ENCODE results near the gene FHL2. TPM values are rescaled to one million over a fixed set of nuclear protein-coding genes. Genes with fewer than 3 reads are reported as not detected.

FHL2 gene
- total RNA-seq, 4 donors from 2014 or later, result 56.1 to 140 (median 89.2) TPM

- Histone ChIP-seq H3K9me3 (no peaks in the 10 kb centered on the region), H3K4me3 (no peak overlapping the region), H3K36me3 (no peaks in the 10 kb centered on the region), H3K27me3 (no peaks in the 10 kb centered on the region), H3K4me1 (peaks cover 0 to 42% (median 33%) of the 10 kb centered on the region in 4 donors), H3K27ac (peak overlapping the region; percentile 74 to 77 (median 75))
- no peak for TF ChIP-seq EP300 (IDR thresholded peaks at IDR 0.05; ENCODE audit: low read depth)
- no peak for TF ChIP-seq POLR2AphosphoS5 (IDR thresholded peaks at IDR 0.05)
- TF ChIP-seq, protein P1, sequence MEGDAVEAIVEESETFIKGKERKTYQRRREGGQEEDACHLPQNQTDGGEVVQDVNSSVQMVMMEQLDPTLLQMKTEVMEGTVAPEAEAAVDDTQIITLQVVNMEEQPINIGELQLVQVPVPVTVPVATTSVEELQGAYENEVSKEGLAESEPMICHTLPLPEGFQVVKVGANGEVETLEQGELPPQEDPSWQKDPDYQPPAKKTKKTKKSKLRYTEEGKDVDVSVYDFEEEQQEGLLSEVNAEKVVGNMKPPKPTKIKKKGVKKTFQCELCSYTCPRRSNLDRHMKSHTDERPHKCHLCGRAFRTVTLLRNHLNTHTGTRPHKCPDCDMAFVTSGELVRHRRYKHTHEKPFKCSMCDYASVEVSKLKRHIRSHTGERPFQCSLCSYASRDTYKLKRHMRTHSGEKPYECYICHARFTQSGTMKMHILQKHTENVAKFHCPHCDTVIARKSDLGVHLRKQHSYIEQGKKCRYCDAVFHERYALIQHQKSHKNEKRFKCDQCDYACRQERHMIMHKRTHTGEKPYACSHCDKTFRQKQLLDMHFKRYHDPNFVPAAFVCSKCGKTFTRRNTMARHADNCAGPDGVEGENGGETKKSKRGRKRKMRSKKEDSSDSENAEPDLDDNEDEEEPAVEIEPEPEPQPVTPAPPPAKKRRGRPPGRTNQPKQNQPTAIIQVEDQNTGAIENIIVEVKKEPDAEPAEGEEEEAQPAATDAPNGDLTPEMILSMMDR (IDR thresholded peaks at IDR 0.05), result no peak
- TF ChIP-seq POLR2A (IDR thresholded peaks at IDR 0.05), result no peak
- DNase-seq, result no peak
- intact Hi-C loops (cut with DNase I; ENCODE audit: low total_unique reads), result no loop called here
- in situ Hi-C loops (cut with MboI; ENCODE audit: low pct_ligation_motif_present in 1 of 4, low pct_unique_long_range_greater_than_20kb in 1 of 4, low sequenced_read_pairs in 3 of 4), result no loop called here
- WGBS, 2 donors (ENCODE audit: low coverage in 1 of 2), result 70 to 75% methylated on average over 5 to 14 of the region's 14 CpGs
Measured at GRCh38 chr2:105381101-105381668, 17.7 kb downstream of the FHL2 start.

- Histone ChIP-seq H3K4me1 (peaks cover 0 to 38% (median 29%) of the 10 kb centered on the region in 4 donors), H3K27ac (peak overlapping the region; percentile 74 to 77 (median 75))
- intact Hi-C loops (cut with DNase I; ENCODE audit: low total_unique reads), result no loop called here
Measured at GRCh38 chr2:105380432-105381100, 18.3 kb downstream of the FHL2 start.

DNA sequence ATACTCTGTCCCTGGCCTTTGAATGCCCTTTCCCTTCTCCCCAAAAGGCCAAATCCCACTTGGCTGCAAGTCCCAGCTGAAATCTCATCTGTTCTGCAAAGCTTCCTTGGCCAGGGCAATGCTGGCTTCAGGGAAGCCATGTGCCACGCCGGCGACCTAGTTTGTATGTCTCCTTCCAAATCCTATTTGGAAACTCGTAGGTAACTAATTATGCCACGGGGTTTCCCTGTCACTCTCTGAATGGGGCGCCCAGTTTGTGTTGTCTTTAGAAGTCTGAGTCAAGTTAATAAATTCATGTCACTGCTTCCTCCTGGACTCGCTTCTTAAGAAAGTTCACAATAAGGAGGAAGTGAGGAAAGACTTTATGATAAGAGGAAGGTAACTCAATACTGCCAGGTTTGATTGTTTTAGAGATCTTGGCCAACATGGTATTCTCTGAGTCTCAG lies 19.1 kb downstream of the FHL2 start:
- Histone ChIP-seq H3K27me3 (no peaks in the 10 kb centered on the region), H3K27ac (peak overlapping the region; percentile 74 to 77 (median 75)), H3K4me3 (no peak overlapping the region), H3K36me3 (no peaks in the 10 kb centered on the region), H3K4me1 (peaks cover 0 to 31% (median 21%) of the 10 kb centered on the region in 4 donors), H3K9me3 (no peaks in the 10 kb centered on the region)
- in situ Hi-C loops (cut with MboI; ENCODE audit: low pct_ligation_motif_present in 1 of 4, low pct_unique_long_range_greater_than_20kb in 1 of 4, low sequenced_read_pairs in 3 of 4), result loop anchor here in 1 of 4 donors (10.0 kb wide), 1 partner anchor 145 kb away; no protein-coding TSS in a partner anchor
- intact Hi-C loops (cut with DNase I; ENCODE audit: low total_unique reads), result no loop called here
- WGBS, 2 donors (ENCODE audit: low coverage in 1 of 2), result 45 to 68% methylated on average over 5 to 7 of the region's 7 CpGs
- TF ChIP-seq POLR2A (IDR thresholded peaks at IDR 0.05) (no peak), POLR2AphosphoS5 (IDR thresholded peaks at IDR 0.05) (peak in 1 of 3 donors; percentile 41)
- no peak for DNase-seq

More at GRCh38 chr2:105380432-105381100, 18.3 kb downstream of the FHL2 start:
- Histone ChIP-seq H3K4me3 (no peak overlapping the region), H3K9me3 (no peaks in the 10 kb centered on the region), H3K36me3 (no peaks in the 10 kb centered on the region), H3K27me3 (no peaks in the 10 kb centered on the region)
- peak in 2 of 3 donors; percentile 25 to 49 for TF ChIP-seq POLR2AphosphoS5 (IDR thresholded peaks at IDR 0.05)
- TF ChIP-seq POLR2A (IDR thresholded peaks at IDR 0.05), result no peak
- TF ChIP-seq, protein P1 (IDR thresholded peaks at IDR 0.05), result no peak
- in situ Hi-C loops (cut with MboI; ENCODE audit: low pct_ligation_motif_present in 1 of 4, low pct_unique_long_range_greater_than_20kb in 1 of 4, low sequenced_read_pairs in 3 of 4), result no loop called here
- DNase-seq, result no peak
- 51 to 53% methylated on average over 7 to 9 of the region's 9 CpGs for WGBS, 2 donors (ENCODE audit: low coverage in 1 of 2)

GRCh38 chr2:105378921-105379383 lies 19.9 kb downstream of the FHL2 start:
- DNase-seq, result no peak
- in situ Hi-C loops (cut with MboI; ENCODE audit: low pct_ligation_motif_present in 1 of 4, low pct_unique_long_range_greater_than_20kb in 1 of 4, low sequenced_read_pairs in 3 of 4), result loop anchor here in 1 of 4 donors (10.0 kb wide), 1 partner anchor 146 kb away; no protein-coding TSS in a partner anchor
- peak overlapping the region in 3 of 4 donors; percentile 61 to 76 (median 74) for H3K27ac ChIP-seq
- H3K36me3 ChIP-seq, result no peaks in the 10 kb centered on the region
- TF ChIP-seq POLR2AphosphoS5 (IDR thresholded peaks at IDR 0.05) (no peak), POLR2A (IDR thresholded peaks at IDR 0.05) (no peak), EP300 (IDR thresholded peaks at IDR 0.05; ENCODE audit: low read depth) (no peak)
- TF ChIP-seq, protein P1 (IDR thresholded peaks at IDR 0.05), result no peak
- intact Hi-C loops (cut with DNase I; ENCODE audit: low total_unique reads), result no loop called here
- no peaks in the 10 kb centered on the region for H3K9me3 ChIP-seq
- H3K27me3 ChIP-seq, result no peaks in the 10 kb centered on the region
- H3K4me1 ChIP-seq, result peaks cover 4 to 27% (median 23%) of the 10 kb centered on the region in 4 donors
- WGBS, 2 donors (ENCODE audit: low coverage in 1 of 2), result 57 to 86% methylated on average over 1 to 4 of the region's 4 CpGs
- H3K4me3 ChIP-seq, result no peak overlapping the region
